Stimulated activated naive CD4-positive, alpha-beta T cell treated with Interleukin-2 at 50 U/mL for 16 hours (primary cell): ENCODE data around the gene MOB2.

Source experiments
- DNase-seq: peaks from one replicate; lab custom pipeline; 2025; lab: John Stamatoyannopoulos, UW

Gene MOB2

DNA sequence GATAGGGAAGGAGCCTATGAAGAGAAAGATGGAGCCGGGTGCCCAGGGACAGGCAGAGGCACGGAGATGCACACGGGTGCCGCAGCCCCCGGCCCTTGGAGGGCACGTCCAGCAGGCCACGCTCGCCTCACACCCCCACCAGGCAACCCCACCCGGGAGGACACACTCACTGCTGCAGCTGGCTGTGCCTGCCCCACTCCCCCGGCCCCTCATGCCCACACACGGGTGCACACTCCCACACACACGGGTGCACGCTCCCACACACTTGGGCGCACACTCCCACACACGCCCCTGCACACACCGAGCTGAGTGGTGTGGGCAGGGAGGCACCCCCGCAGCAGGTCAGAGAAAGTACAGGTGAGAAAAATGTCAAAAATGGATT is 1.1 kb downstream of the MOB2 start:
- DNase-seq = no peak

DNA sequence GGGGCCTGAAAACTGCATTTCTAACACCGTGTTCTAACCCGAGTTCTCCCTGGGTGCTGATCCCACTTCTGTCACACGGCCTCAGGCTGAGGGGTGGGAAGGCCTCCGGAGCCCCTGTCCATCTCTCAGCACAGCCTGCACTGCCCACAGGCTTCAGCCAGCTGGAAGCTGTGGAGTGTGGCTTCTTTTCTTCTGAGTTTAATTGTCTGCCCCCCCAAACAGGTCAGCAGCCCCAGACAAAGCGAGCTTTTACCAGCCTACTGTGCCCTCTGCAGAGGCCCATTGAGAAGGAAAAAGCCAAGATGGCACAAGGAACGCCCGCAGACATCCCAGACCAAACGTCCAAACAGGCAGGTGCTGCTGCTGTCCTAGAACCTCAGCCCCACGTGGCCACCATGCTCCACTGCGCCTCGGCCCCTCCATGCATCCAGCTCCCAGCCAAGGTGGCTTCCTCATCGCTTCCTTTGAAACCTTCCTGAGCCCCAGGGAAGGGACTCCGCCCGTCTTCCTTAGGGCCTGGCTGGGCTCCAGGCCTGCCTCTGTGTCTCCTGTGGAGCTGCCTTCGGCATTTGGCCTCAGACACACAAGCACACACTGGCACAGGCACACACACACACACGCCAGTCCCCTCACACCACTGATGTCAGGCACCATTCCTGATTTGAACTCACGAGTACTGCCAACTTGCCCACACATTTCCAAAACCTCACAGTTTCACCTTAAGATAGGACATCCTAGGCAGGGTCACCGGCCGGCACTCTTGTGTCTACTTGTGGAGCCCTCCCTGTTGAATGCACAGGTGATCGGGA is 1.7 kb downstream of the MOB2 start:
- DNase-seq = no peak

DNA sequence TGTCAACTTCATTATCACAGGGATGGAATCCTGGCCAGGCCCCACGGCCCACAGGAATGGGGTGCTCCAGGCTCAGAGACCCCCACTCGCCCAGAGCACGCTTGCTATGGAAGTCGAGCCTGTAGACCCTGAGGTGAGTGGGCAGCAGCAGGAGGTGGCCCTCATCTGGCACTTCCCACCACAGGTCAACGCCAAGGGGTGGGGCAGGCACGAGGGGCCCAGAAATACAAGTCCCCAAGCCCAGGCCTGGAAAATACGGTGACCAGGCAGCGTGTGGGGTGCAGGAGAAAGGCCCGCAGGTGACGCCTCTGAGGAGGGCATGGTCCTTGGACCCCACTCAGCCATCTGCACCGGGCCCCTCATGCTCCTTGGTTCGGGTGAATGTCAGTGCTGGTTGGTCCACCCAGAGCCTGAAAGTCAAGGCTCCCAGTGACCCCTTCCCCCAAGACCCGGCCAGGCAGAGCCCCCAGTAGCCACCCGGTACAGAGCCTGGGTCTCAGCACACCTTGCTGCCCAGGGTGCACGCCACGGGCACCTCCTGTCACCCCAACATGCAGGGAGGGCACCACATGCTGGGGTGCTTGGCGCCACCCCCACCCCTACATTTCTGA is 2.4 kb downstream of the MOB2 start:
- no peak for DNase-seq

DNA sequence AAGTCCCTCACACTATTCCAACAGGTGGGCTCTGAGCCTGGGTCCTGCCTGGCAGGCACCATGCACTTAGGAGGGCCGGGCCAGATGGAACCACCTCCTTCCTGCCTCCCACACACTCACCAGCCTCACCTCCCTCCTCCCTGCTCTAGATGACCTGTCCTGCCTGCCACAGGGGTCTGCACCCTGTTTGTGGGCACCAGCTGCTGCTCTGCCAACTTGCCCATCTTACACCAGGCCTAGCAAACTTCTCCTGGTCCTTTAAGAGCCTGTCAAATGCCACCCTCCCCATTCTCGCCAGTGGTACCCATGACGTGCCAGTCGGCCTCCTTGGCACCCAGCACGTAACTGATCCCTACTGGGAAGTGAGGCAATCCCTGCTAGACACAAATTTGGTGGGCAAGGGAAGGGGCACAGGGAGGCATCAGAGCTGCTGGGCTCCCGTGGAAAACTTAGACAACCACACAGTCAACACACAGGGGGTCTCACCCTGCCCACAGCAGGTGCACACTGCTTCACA is 3.1 kb downstream of the MOB2 start:
- no peak for DNase-seq

DNA sequence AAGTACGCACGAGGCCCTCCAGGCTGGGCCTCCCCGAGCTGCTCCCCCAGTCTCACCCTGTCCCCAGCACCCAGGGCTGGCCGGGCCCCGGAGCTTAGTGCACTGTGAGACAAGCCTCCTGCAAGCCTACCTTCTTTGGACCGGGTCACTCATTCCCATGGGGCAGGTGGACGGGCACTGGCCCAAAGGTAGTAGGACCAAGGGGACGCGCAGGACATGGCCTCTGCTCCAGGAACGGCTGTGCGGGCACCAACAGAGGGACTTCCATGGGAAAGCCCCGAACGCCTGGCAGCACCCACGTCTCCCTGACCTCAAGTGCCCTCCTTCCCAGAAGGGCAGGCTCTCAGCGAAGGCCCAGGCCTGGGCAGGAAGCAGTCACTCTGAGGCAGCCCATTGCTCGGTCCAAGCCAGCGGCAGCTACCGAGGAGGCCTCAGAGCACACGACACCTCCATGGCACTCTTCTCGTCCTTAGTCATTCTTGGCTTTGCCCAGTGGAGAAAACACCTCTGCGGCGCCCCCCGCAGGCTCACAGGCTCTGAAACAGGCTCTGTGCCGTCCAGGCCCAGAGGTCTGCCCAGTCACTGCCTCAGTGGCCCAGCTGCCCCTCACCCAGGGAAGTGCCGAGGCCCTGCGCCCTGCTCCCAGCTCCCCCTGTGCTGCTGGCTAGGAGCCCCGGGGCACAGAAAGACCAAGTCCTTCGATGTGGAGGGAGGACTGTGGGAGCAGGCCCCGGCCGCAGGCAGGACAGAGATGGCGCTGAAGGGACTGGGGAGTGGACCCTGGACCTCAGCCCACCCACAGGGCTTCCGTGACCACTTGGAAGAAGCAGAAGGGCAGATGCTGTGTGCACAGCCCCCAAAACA is 3.8 kb downstream of the MOB2 start:
- DNase-seq = no peak

DNA sequence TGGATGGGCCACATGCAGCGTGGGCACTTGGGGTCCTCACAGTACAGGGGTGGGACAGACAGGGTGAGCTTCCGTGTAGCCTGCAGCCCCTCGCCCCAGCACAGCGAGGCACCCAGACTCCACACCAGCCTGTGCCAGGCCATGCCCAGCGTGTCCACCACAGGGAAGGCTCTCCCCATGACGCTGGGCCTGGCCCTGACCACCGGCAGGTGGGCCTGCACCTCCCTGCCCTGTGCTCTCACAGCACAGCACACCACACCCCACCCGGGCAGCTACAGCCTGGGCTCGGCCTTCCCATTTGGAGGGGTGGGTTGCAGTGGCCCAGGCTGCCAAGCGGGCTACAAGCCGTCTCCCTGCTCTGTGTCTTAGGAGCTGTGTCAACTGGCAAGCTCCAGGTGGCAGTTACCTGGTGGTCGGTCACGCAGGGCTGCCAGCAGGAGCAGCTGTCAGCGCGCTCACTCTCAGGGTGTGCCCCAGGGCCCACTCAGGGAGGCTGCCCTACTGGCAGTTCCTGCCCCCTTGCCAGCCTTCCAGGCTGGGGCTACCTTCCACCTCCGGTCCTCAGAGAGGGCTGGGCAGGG is 4.6 kb downstream of the MOB2 start:
- no peak for DNase-seq

DNA sequence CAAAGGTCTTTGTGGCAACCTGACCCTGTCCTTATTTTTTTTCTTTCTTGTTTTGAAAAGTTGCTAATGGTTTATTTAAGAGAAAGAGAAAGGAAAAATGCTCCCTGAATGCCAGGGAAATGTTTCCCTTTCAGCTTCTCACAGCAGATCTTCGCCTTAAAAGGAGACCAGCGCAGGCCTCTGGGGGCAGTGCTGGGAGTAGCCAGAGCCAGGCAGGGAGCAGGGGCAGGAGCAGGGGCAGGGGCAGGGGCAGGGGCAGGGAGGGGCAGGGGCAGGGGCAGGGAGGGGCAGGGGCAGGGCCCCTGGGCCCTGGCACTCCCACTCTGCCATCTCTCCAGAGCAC is 5.1 kb downstream of the MOB2 start:
- no peak for DNase-seq

DNA sequence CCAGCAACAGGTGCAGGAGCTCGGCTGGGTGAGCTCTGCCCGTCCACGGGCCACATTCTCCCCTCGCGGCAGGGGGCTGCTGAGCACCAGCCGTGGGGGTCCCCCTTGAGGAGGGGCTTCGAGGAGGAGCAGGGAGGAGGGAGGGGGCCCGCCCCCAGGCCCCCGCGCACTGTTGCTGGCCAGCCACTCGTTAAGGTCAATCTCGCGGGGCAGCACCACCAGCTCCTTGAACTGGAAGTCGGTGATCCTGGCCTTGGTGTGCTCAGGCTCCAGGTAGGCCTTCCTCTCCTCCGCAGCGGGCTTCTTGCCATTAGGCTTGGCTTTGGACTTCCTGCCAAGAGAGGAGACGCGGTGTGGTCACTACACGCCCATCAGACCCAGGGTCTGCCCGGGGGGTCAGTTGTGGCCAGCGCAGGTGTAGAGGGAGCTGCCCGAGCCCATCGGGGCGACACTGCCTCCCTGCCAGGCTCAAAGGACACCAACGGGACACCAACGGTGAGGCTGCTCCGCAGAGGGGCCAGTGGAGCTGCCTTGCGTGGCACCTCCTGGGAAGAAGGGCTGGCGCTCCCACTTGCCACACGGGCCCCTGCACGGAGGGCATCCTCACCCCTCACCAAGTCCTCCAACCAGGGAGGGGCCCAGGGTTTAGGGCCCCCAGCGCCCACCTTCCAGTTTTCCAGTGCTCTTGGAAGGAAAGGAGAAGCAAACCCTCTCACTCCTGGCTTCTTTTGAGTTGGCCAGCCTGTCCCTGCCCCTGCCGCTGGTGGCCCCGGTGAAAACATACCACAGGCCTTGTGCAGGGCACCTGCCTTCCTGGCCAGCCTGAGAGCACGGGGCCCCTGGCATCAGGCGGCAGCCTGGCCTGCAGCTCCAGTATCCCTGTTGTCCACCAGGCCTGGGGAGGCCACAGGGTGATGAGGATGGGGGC is 5.8 kb downstream of the MOB2 start:
- no peak for DNase-seq

DNA sequence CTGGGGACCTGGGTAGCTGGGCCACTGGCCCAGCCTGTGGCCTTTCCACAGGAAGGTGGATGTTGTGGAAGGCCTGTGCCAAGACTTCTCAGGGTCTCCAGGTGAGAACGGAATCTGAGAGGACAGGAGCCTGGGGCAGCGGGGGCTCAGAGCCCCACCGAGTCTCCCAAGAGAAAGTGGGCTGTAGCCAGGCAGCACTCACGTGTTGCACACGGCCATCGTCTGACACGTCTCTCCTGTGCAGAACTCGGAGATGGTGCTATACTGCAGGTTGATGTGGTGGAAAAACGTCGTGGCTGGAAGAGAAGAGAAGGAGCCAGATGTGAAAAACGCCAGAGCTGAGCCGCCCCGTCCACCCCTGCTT is 6.4 kb downstream of the MOB2 start:
- DNase-seq = no peak

DNA sequence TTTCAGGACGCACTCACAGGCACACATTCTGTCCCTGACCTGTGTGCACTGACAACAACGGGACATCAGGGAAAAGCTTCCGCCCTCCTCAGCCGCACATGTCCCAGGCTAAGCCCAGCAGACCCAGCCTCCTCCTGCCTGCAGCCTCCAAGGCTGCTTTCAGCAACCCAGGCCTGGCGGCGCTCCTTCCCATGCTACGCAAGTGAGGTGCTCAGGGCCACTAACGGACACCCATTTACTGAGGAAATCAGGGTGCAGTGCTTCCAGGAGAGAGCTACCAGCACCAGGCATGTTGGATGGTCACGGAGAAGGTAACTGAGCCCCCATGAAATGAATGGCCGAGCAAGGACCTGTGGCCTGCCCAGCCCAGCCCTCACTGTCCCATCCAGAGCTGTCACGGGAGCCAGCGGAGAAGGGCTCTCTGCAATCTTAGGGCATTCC is 6.9 kb downstream of the MOB2 start:
- DNase-seq = no peak

DNA sequence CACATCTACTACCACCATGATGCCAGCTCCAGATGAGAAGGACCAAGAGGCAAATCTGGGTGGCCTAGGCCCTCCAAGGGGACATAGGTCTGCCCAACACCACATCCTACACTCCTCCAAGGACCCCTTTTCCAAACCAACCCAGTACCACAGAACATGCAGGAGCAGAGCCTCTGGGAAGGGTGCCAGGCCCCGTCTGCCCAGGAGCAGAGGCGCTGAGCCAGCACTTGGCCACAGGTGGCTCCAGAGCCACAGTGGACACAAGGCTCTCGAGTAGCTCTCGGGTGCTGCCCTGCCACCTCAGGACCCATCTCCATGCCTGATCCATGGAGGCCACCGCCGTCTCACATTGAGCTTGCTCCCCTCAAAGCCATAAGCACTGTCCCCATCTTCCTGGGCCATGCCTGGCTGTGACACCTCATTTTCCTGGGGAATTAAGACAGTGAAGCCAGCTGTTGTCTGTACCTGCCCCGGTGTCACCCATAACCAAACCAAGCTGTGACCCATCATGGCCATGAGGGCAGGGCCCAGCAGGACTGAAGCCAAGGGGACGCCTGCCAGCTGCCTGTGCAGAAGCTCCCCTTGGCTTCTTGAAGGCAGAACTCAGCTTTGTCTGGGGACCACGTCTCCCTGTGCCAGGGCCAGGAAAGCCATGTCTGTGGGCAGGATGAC is 7.4 kb downstream of the MOB2 start:
- DNase-seq = no peak

DNA sequence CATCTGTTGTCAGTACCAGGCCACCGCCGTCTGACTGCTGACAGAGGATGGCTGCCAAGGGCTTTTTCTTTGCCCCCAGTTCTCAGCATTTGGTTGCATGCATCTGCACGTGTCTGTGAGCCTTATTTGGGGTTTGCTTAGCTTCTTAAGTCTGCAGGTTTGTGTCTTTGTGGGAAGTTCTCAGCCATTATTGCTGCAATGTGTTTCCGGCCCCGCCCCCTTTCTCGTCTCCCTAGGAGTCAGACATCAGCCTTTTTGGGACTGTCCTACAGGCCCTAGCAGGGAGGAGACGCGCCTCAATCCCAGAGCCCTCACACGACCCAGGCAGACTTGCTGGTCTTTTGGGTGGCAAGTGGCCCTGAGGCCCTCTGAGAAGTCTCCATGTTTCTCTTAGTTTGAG is 8.0 kb downstream of the MOB2 start:
- DNase-seq = no peak

DNA sequence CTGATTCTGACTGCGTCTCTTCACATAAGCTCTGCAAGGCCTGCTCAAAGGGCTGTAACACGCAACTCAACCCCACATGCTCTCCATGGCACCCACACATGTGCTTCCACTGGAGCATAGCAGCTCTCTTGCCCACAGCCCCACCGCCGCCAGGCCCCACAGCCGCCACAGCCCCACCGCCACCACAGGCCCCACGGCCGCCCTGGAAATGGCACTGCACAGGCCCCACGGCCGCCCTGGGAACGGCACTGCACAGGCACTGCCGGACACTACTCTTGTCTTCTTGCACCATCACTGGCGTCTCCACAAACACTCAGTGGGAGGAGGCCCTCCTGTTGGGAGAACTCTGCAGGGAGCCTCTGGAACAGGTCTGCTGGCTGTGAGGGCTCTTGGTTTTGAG is 8.6 kb downstream of the MOB2 start:
- DNase-seq = no peak

DNA sequence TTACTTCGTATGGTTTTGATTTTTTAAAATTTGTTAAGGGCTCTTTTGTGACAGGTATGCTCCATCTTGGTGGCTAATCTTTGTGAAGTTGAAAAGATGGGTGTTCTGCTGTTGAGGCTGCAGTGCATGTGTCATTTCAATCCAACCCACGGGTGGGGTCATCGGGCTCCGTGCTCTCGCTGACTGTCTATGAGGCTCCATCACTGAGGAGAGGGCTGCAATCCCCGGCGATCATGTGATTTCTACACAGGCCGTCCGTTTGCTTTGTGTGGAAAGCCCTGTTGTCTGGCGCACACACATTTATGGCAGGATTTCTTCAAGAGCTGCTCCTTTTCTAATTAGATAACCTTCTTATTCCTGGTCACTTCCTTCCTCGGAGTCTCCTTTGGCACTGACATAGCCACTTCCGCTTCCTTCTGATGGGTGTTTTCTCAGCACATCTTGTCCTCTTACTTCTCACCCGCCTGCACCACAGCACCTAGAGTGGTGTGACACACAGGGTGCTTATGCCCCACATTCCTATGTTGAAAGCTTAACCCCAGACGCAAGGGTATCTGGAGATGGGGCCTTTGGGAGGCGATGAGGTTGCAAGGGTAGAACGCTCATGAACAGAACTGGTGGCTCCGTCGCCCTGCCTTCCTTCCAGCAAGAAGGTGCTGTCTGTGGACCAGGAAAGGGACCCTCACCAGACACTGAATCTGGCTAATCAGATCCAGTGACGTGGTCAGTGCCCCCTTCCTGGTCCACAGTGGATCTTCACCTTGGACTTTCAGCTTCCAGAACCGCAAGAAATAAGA is 9.4 kb downstream of the MOB2 start:
- DNase-seq = no peak

DNA sequence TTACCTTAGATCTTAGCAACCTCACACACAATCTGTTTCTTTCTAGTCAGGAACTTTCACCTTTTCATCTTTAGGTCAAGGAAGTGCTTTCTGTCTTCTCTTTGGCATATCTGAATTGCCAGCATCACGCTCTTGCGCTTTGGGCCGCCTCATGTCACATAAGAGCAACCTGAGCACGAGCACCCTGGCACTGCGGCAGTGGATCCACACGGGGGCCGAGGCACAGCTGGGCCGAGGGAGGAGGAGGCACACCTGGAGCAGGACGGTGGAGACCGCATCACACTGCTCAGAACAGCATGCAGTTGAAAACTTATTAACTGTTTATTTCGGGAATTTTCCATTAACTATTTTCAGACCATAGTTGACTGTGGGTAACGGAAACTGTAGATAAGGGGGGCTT is 10.7 kb downstream of the MOB2 start:
- no peak for DNase-seq

DNA sequence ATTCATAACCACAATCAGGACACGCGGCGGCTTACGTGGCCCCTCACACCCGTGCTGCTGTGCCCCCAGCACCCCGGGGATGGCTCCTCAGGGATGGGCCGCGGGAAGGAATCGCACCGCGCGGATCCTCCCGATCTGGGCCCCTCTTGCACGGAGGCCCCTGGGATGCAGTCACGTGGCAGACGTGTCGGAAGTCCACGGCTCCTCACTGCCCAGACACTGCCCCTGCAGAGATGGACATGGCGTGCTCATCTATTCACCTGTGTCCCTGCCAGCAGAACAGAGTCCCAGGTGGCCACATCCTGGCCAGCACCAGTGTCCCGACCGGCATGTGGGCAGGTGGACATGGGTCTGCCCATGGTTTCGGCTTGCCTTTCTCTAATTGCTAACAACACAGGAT is 12.8 kb downstream of the MOB2 start:
- no peak for DNase-seq

DNA sequence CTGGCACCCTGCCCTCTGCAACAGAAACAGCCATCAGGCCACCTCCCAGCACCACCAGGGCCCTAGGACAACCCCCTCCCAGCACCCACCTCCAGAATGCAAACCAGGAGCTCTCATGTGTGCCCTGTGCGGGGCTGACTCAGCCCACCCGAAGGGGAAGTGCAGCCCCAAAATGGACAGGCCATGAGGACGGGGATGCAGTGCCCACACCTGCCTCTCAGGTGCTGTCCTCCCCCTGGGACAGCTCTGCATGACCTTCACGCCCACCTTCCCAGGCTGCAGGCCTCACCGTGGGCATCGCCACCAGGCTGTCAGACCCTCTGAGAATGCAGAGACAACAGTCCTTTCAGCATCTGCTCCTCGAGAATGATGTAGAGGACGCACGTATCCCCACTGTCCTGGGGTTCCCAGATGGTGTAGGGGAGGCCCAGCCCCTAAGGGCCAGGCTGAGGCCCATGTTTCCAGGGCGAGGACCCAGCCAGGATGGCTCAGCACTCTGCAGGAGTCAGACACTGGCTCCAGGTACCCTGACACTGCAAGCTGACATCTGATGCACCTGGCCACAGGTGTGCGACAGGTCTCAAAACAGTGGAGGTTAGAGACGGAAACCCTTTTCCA is 13.5 kb downstream of the MOB2 start:
- no peak for DNase-seq

DNA sequence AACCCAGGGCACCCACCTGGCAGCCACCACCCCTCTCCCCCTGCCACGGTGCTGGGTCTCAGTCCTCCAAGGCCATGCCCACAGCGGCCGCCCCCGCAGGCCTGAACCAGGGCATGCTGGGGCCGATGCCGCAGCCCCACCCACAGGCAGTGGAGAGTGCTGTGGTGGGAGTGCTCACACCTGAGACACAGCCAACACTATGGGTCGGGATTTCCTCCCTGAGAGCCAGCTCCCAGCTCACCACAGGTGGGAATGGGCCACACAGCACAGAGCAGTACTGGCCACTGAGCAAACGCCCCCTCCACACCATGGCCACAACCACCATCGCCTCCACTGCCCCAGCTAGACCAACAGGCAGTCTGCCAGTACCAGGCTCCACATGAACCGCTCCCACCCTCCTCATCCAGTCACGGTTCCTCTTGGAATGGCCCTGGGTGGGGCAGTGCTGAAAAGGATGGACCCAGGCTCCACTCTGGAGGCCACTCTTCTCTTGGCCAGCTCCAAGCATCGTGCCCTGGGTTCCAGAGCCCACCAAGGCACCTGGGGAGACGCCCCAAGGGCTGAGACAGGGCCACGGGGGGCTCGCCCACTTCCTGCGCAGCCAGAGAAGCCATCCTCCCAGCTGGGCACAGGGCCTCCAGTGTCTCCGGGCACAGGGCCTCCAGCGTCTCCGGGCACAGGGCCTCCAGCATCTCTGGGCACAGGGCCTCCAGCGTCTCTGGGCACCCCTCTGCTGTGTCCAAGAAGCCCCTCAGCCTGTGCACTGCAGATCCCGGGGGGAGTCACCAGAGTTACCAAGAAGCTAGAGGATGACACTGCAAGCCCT is 14.2 kb downstream of the MOB2 start:
- DNase-seq = no peak

DNA sequence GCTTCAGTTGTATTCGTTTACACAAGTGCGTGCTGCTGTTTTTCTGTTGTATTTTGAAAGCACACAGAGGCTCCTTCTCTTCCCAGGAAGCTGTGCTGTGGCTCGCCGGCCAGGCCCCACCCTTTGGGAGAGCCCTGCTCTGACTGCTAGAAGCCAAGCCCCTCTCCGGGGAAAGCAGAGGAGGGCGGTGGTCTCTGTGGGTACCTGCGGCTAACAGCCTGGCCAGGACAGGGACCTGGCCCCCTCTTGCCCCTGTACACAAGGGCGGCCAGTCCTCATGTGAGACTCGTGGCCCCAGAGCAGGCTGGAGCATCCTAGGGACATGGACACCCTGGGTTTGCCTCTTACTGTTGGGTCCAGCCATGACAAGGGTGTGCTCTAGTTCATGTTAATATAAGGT is 14.8 kb downstream of the MOB2 start:
- DNase-seq = no peak
